DND-41 (cell line): Measurements from ENCODE around the gene TMEM63B.

ENCODE experiments used
- ATAC-seq: fragments of 200-7000 bp; cut with Tn5 transposase; 3 replicates; pipeline ENCODE4 v1.9.1; 2021; ENCODE audit warnings: low read depth; ENCODE audit not compliant: insufficient read depth
- DNase-seq: peaks from one replicate; pipeline ENCODE4 v3.0.0-alpha.2; 2020
- H2AFZ ChIP-seq: 2 replicates; pipeline ENCODE4 v1.6.0; 2012; ENCODE audit warnings: low read depth, low read length
- H3K27ac ChIP-seq: 2 replicates; pipeline ENCODE4 v1.5.1; 2012; ENCODE audit warnings: low read length, inconsistent platforms
- H3K27me3 ChIP-seq: fragments of 200-600 bp; sonication (generic); 2 replicates; pipeline ENCODE4 v1.6.0; 2012; ENCODE audit warnings: low read length, mild to moderate bottlenecking, inconsistent platforms; ENCODE audit not compliant: insufficient read depth, poor library complexity
- H3K36me3 ChIP-seq: 2 replicates; pipeline ENCODE4 v1.5.1; 2012; ENCODE audit warnings: low read length, inconsistent platforms; ENCODE audit not compliant: insufficient read depth
- H3K4me1 ChIP-seq: 2 replicates; pipeline ENCODE4 v1.5.1; 2012; ENCODE audit warnings: mild to moderate bottlenecking, low read length; ENCODE audit not compliant: insufficient read depth
- H3K4me2 ChIP-seq: 2 replicates; pipeline ENCODE4 v1.6.0; 2012; ENCODE audit warnings: mild to moderate bottlenecking, moderate library complexity, low read length, inconsistent platforms; ENCODE audit not compliant: insufficient read depth
- H3K4me3 ChIP-seq, 2 experiments: fragments of 200-600 bp in 1 of 2; shearing (Covaris generic) in 1 of 2; 2 replicates each; pipeline ENCODE4 v1.5.1; 2012 to 2016; ENCODE audit warnings: inconsistent platforms in 2 of 2, low read length in 2 of 2, mild to moderate bottlenecking in 2 of 2, low read depth in 1 of 2, moderate library complexity in 1 of 2
- H3K79me2 ChIP-seq: 2 replicates; pipeline ENCODE4 v1.6.0; 2012; ENCODE audit warnings: low read length, inconsistent platforms; ENCODE audit not compliant: insufficient read depth
- H3K9ac ChIP-seq: 2 replicates; pipeline ENCODE4 v1.6.0; 2012; ENCODE audit warnings: low read depth, mild to moderate bottlenecking, inconsistent platforms, low read length, moderate library complexity
- H3K9me3 ChIP-seq: 2 replicates; pipeline ENCODE4 v1.5.1; 2012; ENCODE audit warnings: low read length, moderate library complexity, mild to moderate bottlenecking, inconsistent platforms; ENCODE audit not compliant: insufficient read depth, severe bottlenecking
- H4K20me1 ChIP-seq: 2 replicates; pipeline ENCODE4 v1.6.0; 2012; ENCODE audit warnings: low read length; ENCODE audit not compliant: insufficient read depth
- EZH2 ChIP-seq: IDR thresholded peaks from 3 replicates; pipeline ENCODE4 v1.6.1; 2012; ENCODE audit warnings: borderline replicate concordance, low read depth, mild to moderate bottlenecking, moderate library complexity, low read length, inconsistent platforms; ENCODE audit not compliant: severe bottlenecking
- TF ChIP-seq, protein P1 (sequence below): IDR thresholded peaks from 2 replicates; pipeline ENCODE4 v1.5.1; 2012; ENCODE audit warnings: borderline replicate concordance, low read length, moderate library complexity, mild to moderate bottlenecking; ENCODE audit not compliant: poor library complexity, severe bottlenecking; ENCODE audit errors: extremely low read depth

TMEM63B gene

GRCh38 chr6:44186635-44187025, 59.3 kb downstream of the TMEM63B start:
- Histone ChIP-seq H3K9me3 (no peaks in the 10 kb centered on the region), H3K4me3 (no peak overlapping the region), H3K27ac (no peak overlapping the region), H3K27me3 (no peaks in the 10 kb centered on the region), H3K36me3 (no peaks in the 10 kb centered on the region), H3K4me2 (no peak overlapping the region), H2AFZ (no peak overlapping the region), H3K79me2 (no peaks in the 10 kb centered on the region), H3K4me1 (no peaks in the 10 kb centered on the region), H3K9ac (no peak overlapping the region), H4K20me1 (no peaks in the 10 kb centered on the region)
- ATAC-seq (no peak), DNase-seq (no peak)
- no peak for TF ChIP-seq EZH2
- TF ChIP-seq, protein P1, sequence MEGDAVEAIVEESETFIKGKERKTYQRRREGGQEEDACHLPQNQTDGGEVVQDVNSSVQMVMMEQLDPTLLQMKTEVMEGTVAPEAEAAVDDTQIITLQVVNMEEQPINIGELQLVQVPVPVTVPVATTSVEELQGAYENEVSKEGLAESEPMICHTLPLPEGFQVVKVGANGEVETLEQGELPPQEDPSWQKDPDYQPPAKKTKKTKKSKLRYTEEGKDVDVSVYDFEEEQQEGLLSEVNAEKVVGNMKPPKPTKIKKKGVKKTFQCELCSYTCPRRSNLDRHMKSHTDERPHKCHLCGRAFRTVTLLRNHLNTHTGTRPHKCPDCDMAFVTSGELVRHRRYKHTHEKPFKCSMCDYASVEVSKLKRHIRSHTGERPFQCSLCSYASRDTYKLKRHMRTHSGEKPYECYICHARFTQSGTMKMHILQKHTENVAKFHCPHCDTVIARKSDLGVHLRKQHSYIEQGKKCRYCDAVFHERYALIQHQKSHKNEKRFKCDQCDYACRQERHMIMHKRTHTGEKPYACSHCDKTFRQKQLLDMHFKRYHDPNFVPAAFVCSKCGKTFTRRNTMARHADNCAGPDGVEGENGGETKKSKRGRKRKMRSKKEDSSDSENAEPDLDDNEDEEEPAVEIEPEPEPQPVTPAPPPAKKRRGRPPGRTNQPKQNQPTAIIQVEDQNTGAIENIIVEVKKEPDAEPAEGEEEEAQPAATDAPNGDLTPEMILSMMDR, result no peak

DNA sequence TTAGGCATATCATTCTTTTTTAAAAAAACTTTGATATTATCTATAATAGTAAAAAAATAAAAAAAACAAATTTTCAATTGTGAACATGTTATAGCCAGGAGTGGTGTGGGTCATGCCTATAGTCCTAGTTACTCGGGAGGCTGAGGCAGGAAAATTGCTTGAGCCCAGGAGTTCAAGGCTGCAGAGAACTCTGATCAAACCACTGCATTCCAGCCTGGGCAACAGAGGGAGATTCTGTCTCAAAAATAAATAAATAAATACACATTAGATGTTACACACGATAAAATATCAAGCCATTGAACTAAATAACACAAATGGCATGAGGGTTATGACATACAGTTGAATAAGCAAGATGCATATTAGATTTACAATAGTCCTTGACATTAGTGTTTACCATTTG, 61.5 kb downstream of the TMEM63B start:
- ATAC-seq (no peak), DNase-seq (no peak)
- Histone ChIP-seq H3K4me2 (no peak overlapping the region), H4K20me1 (no peaks in the 10 kb centered on the region), H2AFZ (no peak overlapping the region), H3K27me3 (no peaks in the 10 kb centered on the region), H3K4me3 (no peak overlapping the region), H3K9ac (no peak overlapping the region), H3K9me3 (no peaks in the 10 kb centered on the region), H3K27ac (no peak overlapping the region), H3K79me2 (no peaks in the 10 kb centered on the region), H3K4me1 (no peaks in the 10 kb centered on the region), H3K36me3 (no peaks in the 10 kb centered on the region)
- TF ChIP-seq EZH2, result no peak
- TF ChIP-seq, protein P1, result no peak

GRCh38 chr6:44189257-44189656, 61.9 kb downstream of the TMEM63B start:
- H3K4me1 ChIP-seq, result no peaks in the 10 kb centered on the region
- H3K36me3 ChIP-seq, result no peaks in the 10 kb centered on the region

More at GRCh38 chr6:44189257-44189656, 61.9 kb downstream of the TMEM63B start:
- H4K20me1 ChIP-seq, result no peaks in the 10 kb centered on the region
- ATAC-seq, result no peak
- no peak for DNase-seq
- H2AFZ ChIP-seq, result no peak overlapping the region
- TF ChIP-seq EZH2, result no peak
- TF ChIP-seq, protein P1, result no peak
- peaks cover 2% of the 10 kb centered on the region for H3K27me3 ChIP-seq
- H3K4me3 ChIP-seq, result no peak overlapping the region
- H3K79me2 ChIP-seq, result no peaks in the 10 kb centered on the region
- no peak overlapping the region for H3K27ac ChIP-seq
- H3K9me3 ChIP-seq, result no peaks in the 10 kb centered on the region
- H3K4me2 ChIP-seq, result no peak overlapping the region
- no peak overlapping the region for H3K9ac ChIP-seq
